ENCODE results near the gene CPSF4. TPM values are rescaled to one million over a fixed set of nuclear protein-coding genes. Genes with fewer than 3 reads are reported as not detected.

Gene CPSF4
- total RNA-seq, 1 experiment from 2014 or later: 37.2 TPM

DNA sequence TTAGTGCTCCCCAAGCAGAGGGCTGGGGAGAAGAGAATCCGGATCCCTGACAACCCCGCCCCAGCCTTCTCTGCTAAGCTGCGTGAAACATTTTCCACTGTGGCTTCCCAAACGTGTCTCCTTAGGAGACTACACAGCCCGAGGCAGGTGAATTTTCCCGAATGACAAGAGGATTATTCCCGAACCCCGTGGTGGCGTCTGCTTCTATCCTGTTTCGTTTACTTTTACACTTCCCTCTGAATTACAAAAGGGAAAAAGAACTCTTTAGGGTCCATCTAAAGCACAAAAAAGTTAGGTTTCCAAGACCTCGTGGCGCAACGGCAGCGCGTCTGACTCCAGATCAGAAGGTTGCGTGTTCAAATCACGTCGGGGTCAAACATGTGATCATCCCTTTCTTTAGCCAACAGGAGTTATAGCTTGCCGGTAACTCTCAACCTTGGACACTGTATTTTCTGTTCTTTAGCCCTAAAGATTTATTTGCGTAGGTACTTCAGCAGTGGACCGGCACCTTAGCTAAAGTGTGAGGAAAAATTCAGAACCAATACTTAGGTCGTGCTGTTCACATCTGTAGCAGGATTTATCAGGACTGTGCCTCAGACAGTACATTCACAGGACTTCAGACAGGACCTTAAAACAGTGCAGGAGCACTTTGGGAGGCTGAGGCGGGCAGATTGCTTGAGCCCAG is 30.8 kb downstream of the CPSF4 start:
- H3K27ac Mint-ChIP-seq (ENCODE audit: unreplicated experiment): no peak overlapping the region
- TF ChIP-seq, protein P1, sequence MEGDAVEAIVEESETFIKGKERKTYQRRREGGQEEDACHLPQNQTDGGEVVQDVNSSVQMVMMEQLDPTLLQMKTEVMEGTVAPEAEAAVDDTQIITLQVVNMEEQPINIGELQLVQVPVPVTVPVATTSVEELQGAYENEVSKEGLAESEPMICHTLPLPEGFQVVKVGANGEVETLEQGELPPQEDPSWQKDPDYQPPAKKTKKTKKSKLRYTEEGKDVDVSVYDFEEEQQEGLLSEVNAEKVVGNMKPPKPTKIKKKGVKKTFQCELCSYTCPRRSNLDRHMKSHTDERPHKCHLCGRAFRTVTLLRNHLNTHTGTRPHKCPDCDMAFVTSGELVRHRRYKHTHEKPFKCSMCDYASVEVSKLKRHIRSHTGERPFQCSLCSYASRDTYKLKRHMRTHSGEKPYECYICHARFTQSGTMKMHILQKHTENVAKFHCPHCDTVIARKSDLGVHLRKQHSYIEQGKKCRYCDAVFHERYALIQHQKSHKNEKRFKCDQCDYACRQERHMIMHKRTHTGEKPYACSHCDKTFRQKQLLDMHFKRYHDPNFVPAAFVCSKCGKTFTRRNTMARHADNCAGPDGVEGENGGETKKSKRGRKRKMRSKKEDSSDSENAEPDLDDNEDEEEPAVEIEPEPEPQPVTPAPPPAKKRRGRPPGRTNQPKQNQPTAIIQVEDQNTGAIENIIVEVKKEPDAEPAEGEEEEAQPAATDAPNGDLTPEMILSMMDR (IDR thresholded peaks at IDR 0.05; ENCODE audit: unreplicated experiment): no peak
- H3K9me3 Mint-ChIP-seq (ENCODE audit: low read depth, unreplicated experiment): no peaks in the 10 kb centered on the region
- H3K4me1 Mint-ChIP-seq (ENCODE audit: low read depth, unreplicated experiment): no peaks in the 10 kb centered on the region
- H3K27me3 Mint-ChIP-seq (ENCODE audit: unreplicated experiment): no peaks in the 10 kb centered on the region
- no TSS peak for BruUV-seq (replicated peaks)
- peaks cover 43% of the 10 kb centered on the region for H3K36me3 Mint-ChIP-seq (ENCODE audit: insufficient read depth, unreplicated experiment)
- CTCF ChIA-PET: no interaction called here
- no peak for DNase-seq
- intact Hi-C loops (cut with micrococcal nuclease; ENCODE audit: unreplicated experiment): no loop called here
- H3K4me3 Mint-ChIP-seq (ENCODE audit: low read depth, unreplicated experiment): no peak overlapping the region

DNA sequence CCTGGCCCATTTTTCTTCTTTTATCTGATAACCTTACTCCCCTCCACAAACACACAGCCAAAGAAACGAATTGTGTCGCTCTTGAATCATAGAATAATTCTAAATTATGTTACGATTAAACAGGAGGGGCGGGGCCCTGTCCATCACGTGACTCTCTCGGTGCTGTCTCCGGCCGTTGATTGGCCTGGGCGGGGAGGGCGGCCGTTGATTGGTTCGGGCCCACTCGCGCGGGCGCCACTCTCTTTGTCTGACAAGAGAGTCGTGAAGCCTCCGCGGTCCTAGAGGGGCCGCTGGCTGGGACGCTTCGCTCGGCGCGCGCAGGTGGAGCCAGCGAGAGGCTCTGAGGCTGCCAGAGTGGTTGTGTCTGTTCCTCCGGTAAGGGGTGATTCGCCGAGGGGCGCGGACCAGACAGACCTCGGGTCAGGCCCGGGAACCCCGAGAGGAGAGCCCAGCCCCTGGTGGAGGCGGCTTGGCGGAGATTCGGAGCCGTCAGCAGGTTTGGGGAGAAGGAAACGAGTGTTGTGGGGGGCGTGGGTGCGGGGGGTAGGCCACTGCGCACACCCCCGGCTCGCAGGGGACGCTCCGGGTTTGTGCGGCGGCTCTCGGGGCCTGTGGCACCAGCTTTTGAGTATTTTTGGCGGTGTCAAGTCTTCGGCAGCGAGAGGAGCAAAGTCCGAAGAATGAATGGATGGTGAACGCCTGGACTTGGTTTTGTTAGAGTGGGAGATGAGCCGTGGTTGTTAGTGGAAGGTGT is 34.0 kb downstream of the CPSF4 start, which contains the start of gene ZNF789:
Gene ZNF789 (plus strand): TSS at position 330 of the 754 bp plus-strand sequence. CDS start 3,567 bp downstream, outside the sequence.
- peak; percentile 94 for DNase-seq
- Mint-ChIP-seq H3K27ac (ENCODE audit: unreplicated experiment) (peak within 1 kb of the TSS; percentile 93), H3K4me3 (ENCODE audit: low read depth, unreplicated experiment) (peak within 1 kb of the TSS; percentile 100), H3K27me3 (ENCODE audit: unreplicated experiment) (no peaks in the 10 kb centered on the region), H3K36me3 (ENCODE audit: insufficient read depth, unreplicated experiment) (peaks cover 25% of the 10 kb centered on the region), H3K9me3 (ENCODE audit: low read depth, unreplicated experiment) (no peaks in the 10 kb centered on the region), H3K4me1 (ENCODE audit: low read depth, unreplicated experiment) (no peaks in the 10 kb centered on the region)
- CTCF ChIA-PET: interaction anchor here (1.3 kb wide), 1 partner anchor 143 kb away, joined by 3 read pairs; no protein-coding TSS in a partner anchor
- TF ChIP-seq, protein P1 (IDR thresholded peaks at IDR 0.05; ENCODE audit: unreplicated experiment): no peak
- intact Hi-C loops (cut with micrococcal nuclease; ENCODE audit: unreplicated experiment): no loop called here
- BruUV-seq (replicated peaks): no TSS peak

DNA sequence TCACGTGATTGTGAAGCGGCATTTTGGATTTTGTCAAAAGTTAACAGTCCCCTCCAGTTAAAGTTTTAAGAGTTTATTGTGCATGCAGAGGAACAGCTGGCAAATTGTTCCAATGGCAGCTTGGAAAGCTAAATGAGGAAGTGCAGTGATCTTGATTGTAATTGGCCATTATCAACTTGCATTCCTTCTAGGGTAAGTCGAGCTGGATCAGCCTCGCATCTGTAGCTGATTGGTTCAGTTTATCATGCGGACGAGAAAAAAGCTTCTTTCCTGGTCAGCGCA is 34.5 kb downstream of the CPSF4 start:
- intact Hi-C loops (cut with micrococcal nuclease; ENCODE audit: unreplicated experiment): no loop called here
- H3K27ac Mint-ChIP-seq (ENCODE audit: unreplicated experiment): peak overlapping the region; percentile 93
- H3K9me3 Mint-ChIP-seq (ENCODE audit: low read depth, unreplicated experiment): no peaks in the 10 kb centered on the region
- H3K4me1 Mint-ChIP-seq (ENCODE audit: low read depth, unreplicated experiment): no peaks in the 10 kb centered on the region
- H3K36me3 Mint-ChIP-seq (ENCODE audit: insufficient read depth, unreplicated experiment): peaks cover 25% of the 10 kb centered on the region
- CTCF ChIA-PET: interaction anchor here (1.3 kb wide), 1 partner anchor 142 kb away, joined by 3 read pairs; no protein-coding TSS in a partner anchor
- H3K4me3 Mint-ChIP-seq (ENCODE audit: low read depth, unreplicated experiment): peak overlapping the region; percentile 100
- DNase-seq: no peak
- TF ChIP-seq, protein P1 (IDR thresholded peaks at IDR 0.05; ENCODE audit: unreplicated experiment): no peak
- no peaks in the 10 kb centered on the region for H3K27me3 Mint-ChIP-seq (ENCODE audit: unreplicated experiment)
- BruUV-seq (replicated peaks): TSS peak; percentile 81

DNA sequence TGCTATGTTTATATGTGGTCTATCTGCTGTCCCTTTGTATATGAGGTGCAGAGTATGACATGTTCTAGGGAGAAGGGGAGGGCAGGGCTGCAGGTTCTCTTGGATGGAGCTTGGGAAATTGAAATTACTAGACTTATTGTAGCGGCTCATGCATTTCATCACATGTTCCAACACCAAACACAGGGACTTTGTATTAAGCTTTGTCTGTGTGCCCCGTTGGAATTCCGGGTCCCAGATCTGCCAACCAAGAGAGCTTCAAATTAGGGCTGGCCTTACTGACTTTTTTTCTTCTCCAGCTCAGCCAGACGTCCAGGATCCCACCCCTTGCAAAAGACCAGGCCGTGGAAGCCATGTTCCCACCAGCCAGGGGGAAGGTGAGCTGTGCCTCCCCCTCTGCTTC is 37.4 kb downstream of the CPSF4 start:
- TF ChIP-seq, protein P1 (IDR thresholded peaks at IDR 0.05; ENCODE audit: unreplicated experiment): no peak
- intact Hi-C loops (cut with micrococcal nuclease; ENCODE audit: unreplicated experiment): no loop called here
- no peak for DNase-seq
- no peaks in the 10 kb centered on the region for H3K27me3 Mint-ChIP-seq (ENCODE audit: unreplicated experiment)
- BruUV-seq (replicated peaks): no TSS peak
- CTCF ChIA-PET: no interaction called here
- no peaks in the 10 kb centered on the region for H3K9me3 Mint-ChIP-seq (ENCODE audit: low read depth, unreplicated experiment)
- H3K4me1 Mint-ChIP-seq (ENCODE audit: low read depth, unreplicated experiment): no peaks in the 10 kb centered on the region
- H3K4me3 Mint-ChIP-seq (ENCODE audit: low read depth, unreplicated experiment): no peak overlapping the region
- H3K27ac Mint-ChIP-seq (ENCODE audit: unreplicated experiment): no peak overlapping the region
- peaks cover 24% of the 10 kb centered on the region for H3K36me3 Mint-ChIP-seq (ENCODE audit: insufficient read depth, unreplicated experiment)
